Fibroblast of mammary gland (primary cell): ENCODE measurements around the gene CENPS.

Experiments
- DNase-seq: peaks from one replicate; pipeline ENCODE4 v3.0.0-alpha.2; 2010; ENCODE audit warnings: low read depth
- H3K4me3 ChIP-seq: 2 replicates; pipeline ENCODE4 v1.5.1; 2011; ENCODE audit warnings: low read depth, mild to moderate bottlenecking, low read length, moderate library complexity; ENCODE audit not compliant: control insufficient read depth
- TF ChIP-seq, protein P1 (sequence below): conservative IDR thresholded peaks from 2 replicates; pipeline ENCODE4 v1.5.1; 2011; ENCODE audit warnings: low read depth, low read length, inconsistent platforms; ENCODE audit not compliant: control insufficient read depth, insufficient read depth

The CENPS gene

DNA sequence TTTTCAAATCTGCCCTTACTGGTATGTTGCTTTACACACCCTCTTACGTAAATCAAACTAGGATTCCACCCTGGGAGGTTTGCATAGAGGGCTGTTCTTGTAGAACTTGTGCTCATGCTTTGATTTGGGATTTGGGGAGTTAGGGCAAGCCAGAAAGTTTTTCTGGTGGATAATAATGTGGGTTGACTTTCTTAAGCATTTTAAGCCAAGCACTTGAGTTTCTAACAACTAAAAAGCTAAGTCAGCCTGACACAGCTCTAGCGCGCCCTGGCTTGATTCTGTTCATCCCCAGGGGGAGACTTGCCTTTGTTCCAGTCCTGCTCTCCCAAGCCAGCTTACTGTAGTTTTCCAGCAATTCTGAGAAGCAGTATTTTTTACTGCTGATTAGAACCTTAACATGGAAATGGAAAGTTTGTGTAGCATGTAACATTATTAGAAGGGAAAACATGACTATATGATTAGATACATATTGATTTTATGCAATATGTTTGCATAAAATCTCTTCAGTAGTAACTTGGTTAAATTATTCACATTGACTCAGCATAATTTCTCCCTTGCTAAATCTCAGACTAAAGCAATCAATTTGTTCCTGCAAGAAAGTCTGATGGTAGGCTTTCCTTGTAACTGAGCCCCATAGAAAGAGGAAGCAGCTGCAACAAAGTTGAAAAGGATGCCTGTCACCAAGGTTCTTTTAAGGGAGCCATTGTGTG, 42.4 kb upstream of the CENPS start:
- no peak overlapping the region for H3K4me3 ChIP-seq
- DNase-seq = peak; percentile 82

DNA sequence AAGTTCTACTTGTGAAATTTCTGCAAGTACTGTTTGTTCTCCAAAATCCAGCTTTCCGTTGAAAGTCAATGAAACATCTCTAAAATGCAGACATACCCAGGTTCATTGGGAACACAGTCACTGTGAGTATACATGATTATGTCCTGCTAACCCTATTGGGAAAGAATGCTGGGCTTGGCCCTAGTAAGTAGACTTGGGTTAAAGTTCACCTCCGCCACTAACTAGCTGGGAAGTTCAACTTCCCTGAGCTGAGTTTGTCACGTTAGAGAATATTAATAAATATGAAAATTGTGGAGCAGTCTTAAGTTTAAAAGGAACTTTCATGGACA, 41.9 kb upstream of the CENPS start:
- H3K4me3 ChIP-seq = no peak overlapping the region
- TF ChIP-seq, protein P1, sequence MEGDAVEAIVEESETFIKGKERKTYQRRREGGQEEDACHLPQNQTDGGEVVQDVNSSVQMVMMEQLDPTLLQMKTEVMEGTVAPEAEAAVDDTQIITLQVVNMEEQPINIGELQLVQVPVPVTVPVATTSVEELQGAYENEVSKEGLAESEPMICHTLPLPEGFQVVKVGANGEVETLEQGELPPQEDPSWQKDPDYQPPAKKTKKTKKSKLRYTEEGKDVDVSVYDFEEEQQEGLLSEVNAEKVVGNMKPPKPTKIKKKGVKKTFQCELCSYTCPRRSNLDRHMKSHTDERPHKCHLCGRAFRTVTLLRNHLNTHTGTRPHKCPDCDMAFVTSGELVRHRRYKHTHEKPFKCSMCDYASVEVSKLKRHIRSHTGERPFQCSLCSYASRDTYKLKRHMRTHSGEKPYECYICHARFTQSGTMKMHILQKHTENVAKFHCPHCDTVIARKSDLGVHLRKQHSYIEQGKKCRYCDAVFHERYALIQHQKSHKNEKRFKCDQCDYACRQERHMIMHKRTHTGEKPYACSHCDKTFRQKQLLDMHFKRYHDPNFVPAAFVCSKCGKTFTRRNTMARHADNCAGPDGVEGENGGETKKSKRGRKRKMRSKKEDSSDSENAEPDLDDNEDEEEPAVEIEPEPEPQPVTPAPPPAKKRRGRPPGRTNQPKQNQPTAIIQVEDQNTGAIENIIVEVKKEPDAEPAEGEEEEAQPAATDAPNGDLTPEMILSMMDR = no peak
- no peak for DNase-seq

More for the DNA sequence above, 42.4 kb upstream of the CENPS start:
- TF ChIP-seq, protein P1 = peak; percentile 11

DNA sequence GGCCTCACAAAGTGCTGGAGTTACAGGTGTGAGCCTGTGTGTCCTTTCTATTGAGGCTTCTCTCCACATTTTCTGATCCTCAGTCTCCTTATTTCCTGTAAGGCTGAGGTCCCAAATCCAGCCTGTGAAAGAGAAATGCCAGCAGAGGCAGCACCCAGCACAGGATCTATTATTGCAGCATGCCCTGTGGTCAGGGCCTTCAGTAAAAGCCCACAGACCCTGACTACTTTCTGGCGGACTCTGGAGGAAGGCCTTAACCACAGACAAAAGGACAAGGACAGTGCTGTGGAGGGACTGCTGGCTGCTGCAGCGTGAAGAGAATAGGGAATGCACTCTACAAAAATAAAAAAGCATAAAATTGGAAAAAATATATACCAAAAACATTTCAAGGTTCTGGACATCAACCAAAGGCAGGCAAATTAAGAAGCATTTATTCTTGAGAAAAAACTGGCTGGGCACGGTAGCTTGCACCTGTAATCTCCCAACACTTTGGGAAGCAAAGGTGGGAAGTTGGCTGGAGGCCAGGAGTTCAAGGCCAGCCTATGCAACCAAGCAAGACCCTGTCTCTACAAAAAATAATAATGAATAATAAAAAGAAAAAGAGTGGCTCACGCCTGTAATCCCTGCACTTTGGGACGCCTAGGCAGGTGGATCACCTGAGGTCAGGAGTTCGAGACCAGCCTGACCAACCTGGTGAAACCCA, 40.8 kb upstream of the CENPS start:
- TF ChIP-seq, protein P1 = no peak
- no peak for DNase-seq
- H3K4me3 ChIP-seq = no peak overlapping the region

DNA sequence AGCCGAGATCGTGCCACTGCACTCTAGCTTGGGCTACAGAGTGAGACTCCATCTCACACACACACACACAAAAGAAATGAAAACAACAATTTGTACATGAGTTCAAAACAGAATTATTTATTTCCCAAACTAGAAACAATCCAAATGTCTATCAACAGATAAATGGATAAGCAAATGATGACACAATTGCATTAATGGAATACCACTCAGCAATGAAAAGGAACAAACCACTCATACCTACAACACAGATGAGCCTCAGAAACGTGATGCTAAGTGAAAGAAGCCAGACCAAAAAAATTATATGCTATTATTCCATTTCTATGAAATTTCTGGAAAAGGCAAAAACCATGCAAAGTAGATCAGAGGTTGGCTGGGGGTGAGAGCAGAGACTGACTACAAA, 33.4 kb upstream of the CENPS start:
- H3K4me3 ChIP-seq = no peak overlapping the region
- no peak for DNase-seq
- TF ChIP-seq, protein P1 = no peak

DNA sequence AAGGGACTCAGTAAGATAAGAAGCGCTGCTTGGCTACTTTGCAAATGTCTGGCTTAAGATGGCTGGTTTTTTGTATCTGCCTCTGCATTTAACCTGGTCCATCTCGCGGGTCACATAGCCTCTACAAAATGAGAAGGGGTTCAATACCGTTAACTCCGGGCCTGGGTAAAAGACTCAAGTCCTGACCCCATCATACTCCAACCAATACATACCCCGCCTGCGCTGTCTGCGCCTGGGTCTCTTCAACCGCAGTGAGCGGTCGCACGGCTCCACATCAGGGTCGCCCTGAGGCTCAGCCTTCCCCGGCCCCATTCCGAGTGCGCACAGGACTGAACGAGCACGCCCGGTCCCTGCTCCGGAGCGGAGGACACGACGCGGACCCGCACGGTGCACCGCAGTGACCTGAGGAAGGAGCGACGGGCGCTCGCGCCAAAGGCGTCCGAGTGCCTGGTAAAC, 31.9 kb upstream of the CENPS start:
- TF ChIP-seq, protein P1 = no peak
- DNase-seq = peak; percentile 12

DNA sequence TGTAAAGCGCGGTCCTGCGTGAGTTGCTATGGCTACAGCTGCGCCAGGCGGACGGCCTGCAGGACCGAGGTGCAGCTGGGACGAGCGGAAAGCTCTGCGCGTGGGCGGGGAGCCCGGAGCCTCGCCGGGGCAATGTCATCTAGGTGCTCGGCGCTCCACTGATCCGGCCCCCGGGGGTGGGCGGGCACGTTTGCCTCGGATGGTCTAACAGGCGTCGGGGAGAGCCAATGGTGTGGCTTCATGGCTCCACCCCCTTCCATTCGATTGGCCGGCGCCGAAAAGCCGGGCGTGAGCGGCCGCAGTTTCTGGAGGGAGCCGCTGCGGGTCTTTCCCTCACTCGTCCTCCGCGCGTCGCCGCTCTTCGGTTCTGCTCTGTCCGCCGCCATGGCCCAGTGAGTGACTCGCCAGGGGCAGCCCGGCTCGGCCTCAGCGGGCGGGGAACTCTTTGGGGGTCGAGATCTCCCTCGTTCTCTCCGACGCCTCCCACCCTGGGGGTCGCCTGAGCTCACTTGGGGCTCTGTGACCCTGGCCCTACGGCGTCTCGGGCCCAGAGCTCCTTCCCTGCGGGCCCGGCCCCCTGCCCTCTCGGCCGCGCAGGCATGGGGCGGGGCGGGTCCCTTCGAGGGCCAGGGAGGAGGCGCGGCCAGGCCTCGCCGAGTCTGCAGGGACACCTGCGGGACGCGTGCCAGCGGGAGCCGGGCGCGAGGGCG, 31.3 kb upstream of the CENPS start, which contains the start of gene PGD:
Gene PGD, plus strand, starts transcription at position 331 of the 710 bp plus-strand sequence. Its CDS starts 54 bp downstream, at position 385.
- DNase-seq = peak; percentile 97
- TF ChIP-seq, protein P1 = no peak
- peak within 1 kb of the TSS; percentile 81 for H3K4me3 ChIP-seq

More for the DNA sequence above, 31.9 kb upstream of the CENPS start:
- peak overlapping the region; percentile 81 for H3K4me3 ChIP-seq
